Measurements from ENCODE around the gene TPSD1. TPM values are rescaled to one million over a fixed set of nuclear protein-coding genes. Genes with fewer than 3 reads are reported as not detected.
"Not testable (repeated sequence)": the region's sequence is repeated elsewhere in the genome, so short reads cannot be mapped to it uniquely, and the experiment has no call there.

Gene TPSD1
- total RNA-seq, 1 experiment from 2014 or later = not detected

- no peak for DNase-seq (ENCODE audit: low read depth)
Observed at GRCh38 chr16:1262210-1262845, 6.5 kb downstream of the TPSD1 start.

GRCh38 chr16:1262846-1263221 lies 7.0 kb downstream of the TPSD1 start:
- no peak for DNase-seq (ENCODE audit: low read depth)

- no peak for DNase-seq (ENCODE audit: low read depth)
Observed at GRCh38 chr16:1263591-1264344, 7.9 kb downstream of the TPSD1 start.

GRCh38 chr16:1264345-1265089 lies 8.6 kb downstream of the TPSD1 start:
- DNase-seq (ENCODE audit: low read depth) = no peak

- DNase-seq (ENCODE audit: low read depth) = no peak
Observed at GRCh38 chr16:1265090-1265630, 9.3 kb downstream of the TPSD1 start.

GRCh38 chr16:1265826-1266225 lies 10.0 kb downstream of the TPSD1 start:
- DNase-seq (ENCODE audit: low read depth) = no peak

- not testable (repeated sequence) for DNase-seq (ENCODE audit: low read depth)
Observed at GRCh38 chr16:1269418-1269817, 13.5 kb downstream of the TPSD1 start.

- DNase-seq (ENCODE audit: low read depth) = no peak
Observed at GRCh38 chr16:1271380-1271723, 15.5 kb downstream of the TPSD1 start.

- not testable (repeated sequence) for DNase-seq (ENCODE audit: low read depth)
Observed at GRCh38 chr16:1271724-1272413, 16.0 kb downstream of the TPSD1 start.

- no peak for DNase-seq (ENCODE audit: low read depth)
Observed at GRCh38 chr16:1272453-1273198, 16.8 kb downstream of the TPSD1 start.

GRCh38 chr16:1273816-1274215 lies 17.9 kb downstream of the TPSD1 start:
- DNase-seq (ENCODE audit: low read depth) = no peak

- DNase-seq (ENCODE audit: low read depth) = no peak
Observed at GRCh38 chr16:1274767-1275166, 18.9 kb downstream of the TPSD1 start.

GRCh38 chr16:1275791-1276579 lies 20.1 kb downstream of the TPSD1 start:
- no peak for DNase-seq (ENCODE audit: low read depth)

- DNase-seq (ENCODE audit: low read depth) = no peak
Observed at GRCh38 chr16:1276580-1276878, 20.7 kb downstream of the TPSD1 start.

GRCh38 chr16:1277151-1277598 lies 21.3 kb downstream of the TPSD1 start:
- no peak for DNase-seq (ENCODE audit: low read depth)

GRCh38 chr16:1277617-1278282 lies 21.9 kb downstream of the TPSD1 start:
- DNase-seq (ENCODE audit: low read depth) = no peak

GRCh38 chr16:1278477-1278876 lies 22.6 kb downstream of the TPSD1 start:
- DNase-seq (ENCODE audit: low read depth) = no peak

- DNase-seq (ENCODE audit: low read depth) = no peak
Observed at GRCh38 chr16:1279081-1279944, 23.4 kb downstream of the TPSD1 start.
